LNCAP (cell line): ENCODE measurements around the gene GLT1D1.

Source experiments
- TF ChIP-seq, protein P1 (sequence below): fragments of 450-650 bp; IDR thresholded peaks from 2 replicates; pipeline ENCODE4 v1.5.1; 2017; ENCODE audit warnings: mild to moderate bottlenecking

The GLT1D1 gene

GRCh38 chr12:128970110-128970509 lies 116.8 kb downstream of the GLT1D1 start:
- TF ChIP-seq, protein P1, sequence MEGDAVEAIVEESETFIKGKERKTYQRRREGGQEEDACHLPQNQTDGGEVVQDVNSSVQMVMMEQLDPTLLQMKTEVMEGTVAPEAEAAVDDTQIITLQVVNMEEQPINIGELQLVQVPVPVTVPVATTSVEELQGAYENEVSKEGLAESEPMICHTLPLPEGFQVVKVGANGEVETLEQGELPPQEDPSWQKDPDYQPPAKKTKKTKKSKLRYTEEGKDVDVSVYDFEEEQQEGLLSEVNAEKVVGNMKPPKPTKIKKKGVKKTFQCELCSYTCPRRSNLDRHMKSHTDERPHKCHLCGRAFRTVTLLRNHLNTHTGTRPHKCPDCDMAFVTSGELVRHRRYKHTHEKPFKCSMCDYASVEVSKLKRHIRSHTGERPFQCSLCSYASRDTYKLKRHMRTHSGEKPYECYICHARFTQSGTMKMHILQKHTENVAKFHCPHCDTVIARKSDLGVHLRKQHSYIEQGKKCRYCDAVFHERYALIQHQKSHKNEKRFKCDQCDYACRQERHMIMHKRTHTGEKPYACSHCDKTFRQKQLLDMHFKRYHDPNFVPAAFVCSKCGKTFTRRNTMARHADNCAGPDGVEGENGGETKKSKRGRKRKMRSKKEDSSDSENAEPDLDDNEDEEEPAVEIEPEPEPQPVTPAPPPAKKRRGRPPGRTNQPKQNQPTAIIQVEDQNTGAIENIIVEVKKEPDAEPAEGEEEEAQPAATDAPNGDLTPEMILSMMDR, result no peak

- TF ChIP-seq, protein P1, result no peak
Measured at GRCh38 chr12:128970941-128971340, 117.7 kb downstream of the GLT1D1 start.

- TF ChIP-seq, protein P1, result no peak
Measured at GRCh38 chr12:128971802-128972201, 118.5 kb downstream of the GLT1D1 start.

DNA sequence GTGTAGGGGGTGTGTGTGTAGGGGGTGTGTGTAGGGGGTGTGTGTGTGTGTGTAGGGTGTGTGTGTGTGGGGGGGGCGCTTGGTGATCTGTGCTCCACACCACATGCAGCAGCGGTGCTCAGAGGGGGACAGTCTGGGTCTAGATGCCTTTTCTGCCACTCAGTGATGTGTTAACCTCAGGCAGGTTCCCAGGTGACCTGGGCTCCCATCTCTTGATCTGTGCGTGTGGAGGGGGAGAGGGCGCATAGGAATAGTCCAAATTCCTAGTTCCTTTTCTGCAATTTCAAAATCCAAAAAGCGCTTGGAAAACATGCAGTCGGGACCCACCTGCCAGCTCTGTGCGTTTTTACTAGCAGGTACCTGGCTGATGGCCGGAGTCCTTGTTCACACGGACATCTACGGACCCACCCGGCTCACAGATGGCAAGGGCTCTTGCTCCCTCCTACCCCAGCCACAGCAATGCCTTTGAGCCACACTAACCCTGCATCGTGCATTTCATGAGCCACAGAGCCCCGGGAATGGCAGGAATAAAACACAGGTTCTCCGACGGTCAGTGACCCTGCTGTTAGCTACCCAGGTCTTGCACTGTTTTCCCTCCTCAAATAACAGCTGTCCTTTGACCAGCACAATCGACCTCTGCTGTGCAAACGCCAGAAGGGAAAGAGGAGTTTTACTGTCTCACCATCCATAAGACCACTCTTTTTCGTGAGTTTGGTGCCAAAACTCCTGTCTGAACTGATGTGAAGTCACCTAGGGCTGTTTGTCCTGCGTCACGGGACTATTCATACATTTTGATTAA lies 120.8 kb downstream of the GLT1D1 start:
- TF ChIP-seq, protein P1, result no peak

DNA sequence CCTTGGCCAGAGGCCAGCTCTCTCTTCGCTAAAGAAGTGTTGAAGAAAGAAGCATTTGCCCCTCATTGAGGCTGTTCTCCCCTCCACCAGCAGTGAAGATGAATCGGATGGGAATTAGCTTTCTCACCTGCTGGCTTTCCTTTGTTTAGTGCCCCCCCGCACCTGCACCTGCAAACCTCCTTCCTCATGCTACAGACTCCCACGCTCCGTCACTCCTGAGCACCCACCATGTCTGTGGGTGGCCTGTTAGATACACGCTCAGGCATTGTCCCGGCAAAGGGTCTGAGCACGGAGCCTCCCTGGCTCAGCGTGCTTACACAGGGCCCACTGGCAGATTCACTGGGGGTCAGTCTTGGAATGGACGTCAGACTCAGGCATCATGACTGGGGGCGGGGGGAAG lies 121.6 kb downstream of the GLT1D1 start:
- TF ChIP-seq, protein P1, result no peak

DNA sequence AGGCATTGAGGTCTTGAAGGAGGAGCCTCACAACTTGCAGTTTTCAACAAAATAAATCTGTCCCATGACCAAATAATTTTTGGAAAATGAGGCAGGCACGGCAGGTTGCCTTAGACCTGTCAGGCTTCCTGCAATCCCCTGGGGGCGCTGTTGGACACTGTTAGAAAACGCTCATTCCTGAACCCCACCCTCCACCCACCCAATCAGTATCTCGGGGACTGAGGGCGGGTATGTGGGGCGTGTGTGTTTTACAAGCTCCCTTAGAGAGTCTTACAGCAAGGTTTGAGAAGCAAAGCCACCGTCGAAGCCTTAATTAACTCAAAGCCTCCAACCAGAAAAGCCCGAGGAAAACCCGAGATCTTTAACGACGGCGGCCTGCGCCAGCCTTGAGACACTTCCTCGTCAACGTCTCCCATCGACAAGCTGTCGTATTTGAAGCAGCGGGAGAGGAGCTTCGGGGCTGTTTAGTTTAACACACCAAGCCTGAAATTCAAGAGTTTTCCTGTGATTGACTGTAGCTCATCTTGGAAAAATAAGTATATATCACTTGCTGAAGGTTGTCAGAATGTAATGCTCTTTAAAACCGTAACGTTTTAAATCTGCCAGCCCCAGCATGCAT lies 123.0 kb downstream of the GLT1D1 start:
- TF ChIP-seq, protein P1, result no peak

GRCh38 chr12:128977441-128977840 lies 124.2 kb downstream of the GLT1D1 start:
- TF ChIP-seq, protein P1, result no peak
